Measurements from ENCODE around the gene RBM19. TPM values are rescaled to one million over a fixed set of nuclear protein-coding genes. Genes with fewer than 3 reads are reported as not detected.

RBM19 gene
- total RNA-seq, 1 experiment from 2014 or later: 61.7 TPM

DNA sequence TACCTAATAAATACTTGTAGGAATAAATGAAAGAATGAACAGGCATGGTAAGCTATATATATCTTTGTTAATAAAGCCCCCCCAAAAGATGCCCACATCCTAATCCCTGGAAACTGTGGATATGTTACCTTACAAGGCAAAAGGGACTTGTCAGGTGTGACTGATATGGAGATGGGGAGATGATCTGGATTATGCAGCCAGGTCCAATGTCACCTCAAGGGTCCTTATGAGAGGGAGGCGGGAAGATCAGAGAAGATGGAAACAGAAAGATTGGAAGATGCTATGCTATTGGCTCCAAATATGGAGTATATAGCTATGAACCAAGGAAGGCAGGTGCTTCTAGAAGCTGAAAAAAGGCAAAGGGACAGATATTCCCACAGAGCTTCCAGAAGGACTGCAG lies 3.4 kb downstream of the RBM19 start:
- no peaks in the 10 kb centered on the region for H3K27me3 ChIP-seq (ENCODE audit: low read length)
- CTCF ChIA-PET: no interaction called here
- no peak overlapping the region for H2AFZ ChIP-seq (ENCODE audit: low read length)
- peaks cover 33% of the 10 kb centered on the region for H3K36me3 ChIP-seq (ENCODE audit: low read depth, low read length)
- no peaks in the 10 kb centered on the region for H3K9me3 ChIP-seq (ENCODE audit: low read length)
- DNase-seq (no peak), ATAC-seq (no peak)
- BruUV-seq (replicated peaks): no TSS peak
- POLR2A ChIA-PET (ENCODE audit: unreplicated experiment): interaction anchor here (0.6 kb wide), 1 partner anchor 76 kb away, joined by 3 read pairs; no protein-coding TSS in a partner anchor
- H3K27ac ChIP-seq (ENCODE audit: low read length): no peak overlapping the region
- H3F3A ChIP-seq (ENCODE audit: low read length, unreplicated experiment): no peaks in the 10 kb centered on the region
- H3K9me2 ChIP-seq (replicated peaks; ENCODE audit: low read length): no peaks in the 10 kb centered on the region
- intact Hi-C loops (cut with micrococcal nuclease): no loop called here
- peaks cover 17% of the 10 kb centered on the region for H3K4me1 ChIP-seq (ENCODE audit: insufficient read depth, low read length)
- TF ChIP-seq EZH2phosphoT487 (IDR thresholded peaks at IDR 0.05; ENCODE audit: borderline replicate concordance, low read length) (no peak), EZH2 (IDR thresholded peaks at IDR 0.05; ENCODE audit: low read length, unreplicated experiment) (no peak)
- TF ChIP-seq, protein P1, sequence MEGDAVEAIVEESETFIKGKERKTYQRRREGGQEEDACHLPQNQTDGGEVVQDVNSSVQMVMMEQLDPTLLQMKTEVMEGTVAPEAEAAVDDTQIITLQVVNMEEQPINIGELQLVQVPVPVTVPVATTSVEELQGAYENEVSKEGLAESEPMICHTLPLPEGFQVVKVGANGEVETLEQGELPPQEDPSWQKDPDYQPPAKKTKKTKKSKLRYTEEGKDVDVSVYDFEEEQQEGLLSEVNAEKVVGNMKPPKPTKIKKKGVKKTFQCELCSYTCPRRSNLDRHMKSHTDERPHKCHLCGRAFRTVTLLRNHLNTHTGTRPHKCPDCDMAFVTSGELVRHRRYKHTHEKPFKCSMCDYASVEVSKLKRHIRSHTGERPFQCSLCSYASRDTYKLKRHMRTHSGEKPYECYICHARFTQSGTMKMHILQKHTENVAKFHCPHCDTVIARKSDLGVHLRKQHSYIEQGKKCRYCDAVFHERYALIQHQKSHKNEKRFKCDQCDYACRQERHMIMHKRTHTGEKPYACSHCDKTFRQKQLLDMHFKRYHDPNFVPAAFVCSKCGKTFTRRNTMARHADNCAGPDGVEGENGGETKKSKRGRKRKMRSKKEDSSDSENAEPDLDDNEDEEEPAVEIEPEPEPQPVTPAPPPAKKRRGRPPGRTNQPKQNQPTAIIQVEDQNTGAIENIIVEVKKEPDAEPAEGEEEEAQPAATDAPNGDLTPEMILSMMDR (conservative IDR thresholded peaks at IDR 0.05; ENCODE audit: low read depth, low read length): no peak
- H4K20me1 ChIP-seq (ENCODE audit: low read length): no peaks in the 10 kb centered on the region
- no peak overlapping the region for H3K4me2 ChIP-seq (ENCODE audit: low read length)
- peaks cover 38% of the 10 kb centered on the region for H3K79me2 ChIP-seq (ENCODE audit: low read length)
- no peak overlapping the region for H3K4me3 ChIP-seq (ENCODE audit: low read length)
- no peak overlapping the region for H3K9ac ChIP-seq (ENCODE audit: low read length)

DNA sequence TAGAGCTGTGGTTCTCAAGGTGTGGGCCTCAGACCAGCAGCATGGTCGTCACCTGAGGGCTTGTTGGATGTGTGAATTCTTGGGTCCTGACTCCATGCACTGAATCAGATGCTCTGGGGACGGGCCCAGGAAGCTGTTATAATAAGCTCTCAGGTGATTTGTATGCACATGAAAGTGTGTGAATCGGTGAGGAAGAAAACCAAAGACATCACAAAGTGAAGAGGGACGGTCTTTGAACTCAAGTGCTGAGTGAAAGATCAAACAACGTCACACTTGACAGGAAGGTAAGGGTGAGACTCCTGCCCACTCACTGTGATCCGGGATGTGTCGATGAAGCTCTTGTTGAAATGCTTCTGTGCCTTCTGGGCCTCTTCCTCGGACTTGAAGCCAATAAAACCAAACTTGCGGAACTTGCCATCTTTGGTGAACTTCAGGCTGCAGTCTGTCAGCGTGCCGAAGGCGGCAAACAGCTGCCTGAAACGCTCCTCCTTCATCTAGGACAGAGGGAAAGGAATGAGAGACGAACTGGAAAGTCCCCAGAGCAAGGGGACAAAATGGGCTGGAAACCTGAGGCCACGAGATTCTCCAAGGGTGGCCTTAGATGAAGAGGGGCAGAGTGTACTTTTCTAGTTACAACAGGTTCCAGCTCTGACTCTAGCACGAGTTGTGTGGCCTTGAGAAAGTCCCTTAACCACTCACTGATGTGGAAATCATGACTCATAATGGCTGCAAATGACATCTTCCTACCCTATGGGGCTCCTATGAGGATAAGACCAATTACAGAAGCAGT lies 4.0 kb downstream of the RBM19 start:
- POLR2A ChIA-PET (ENCODE audit: unreplicated experiment): no interaction called here
- Histone ChIP-seq H3K4me1 (ENCODE audit: insufficient read depth, low read length) (peaks cover 17% of the 10 kb centered on the region), H3K9ac (ENCODE audit: low read length) (no peak overlapping the region), H3K9me3 (ENCODE audit: low read length) (no peaks in the 10 kb centered on the region), H3K9me2 (replicated peaks; ENCODE audit: low read length) (no peaks in the 10 kb centered on the region), H3K4me3 (ENCODE audit: low read length) (no peak overlapping the region), H3K27me3 (ENCODE audit: low read length) (no peaks in the 10 kb centered on the region), H3K36me3 (ENCODE audit: low read depth, low read length) (peaks cover 36% of the 10 kb centered on the region), H3F3A (ENCODE audit: low read length, unreplicated experiment) (no peaks in the 10 kb centered on the region), H4K20me1 (ENCODE audit: low read length) (no peaks in the 10 kb centered on the region), H3K27ac (ENCODE audit: low read length) (no peak overlapping the region), H3K4me2 (ENCODE audit: low read length) (no peak overlapping the region), H2AFZ (ENCODE audit: low read length) (no peak overlapping the region), H3K79me2 (ENCODE audit: low read length) (peaks cover 38% of the 10 kb centered on the region)
- TF ChIP-seq EZH2phosphoT487 (IDR thresholded peaks at IDR 0.05; ENCODE audit: borderline replicate concordance, low read length) (no peak), EZH2 (IDR thresholded peaks at IDR 0.05; ENCODE audit: low read length, unreplicated experiment) (no peak)
- TF ChIP-seq, protein P1 (conservative IDR thresholded peaks at IDR 0.05; ENCODE audit: low read depth, low read length): no peak
- DNase-seq (peak; percentile 43), ATAC-seq (no peak)
- intact Hi-C loops (cut with micrococcal nuclease): no loop called here
- CTCF ChIA-PET: no interaction called here
- BruUV-seq (replicated peaks): no TSS peak

DNA sequence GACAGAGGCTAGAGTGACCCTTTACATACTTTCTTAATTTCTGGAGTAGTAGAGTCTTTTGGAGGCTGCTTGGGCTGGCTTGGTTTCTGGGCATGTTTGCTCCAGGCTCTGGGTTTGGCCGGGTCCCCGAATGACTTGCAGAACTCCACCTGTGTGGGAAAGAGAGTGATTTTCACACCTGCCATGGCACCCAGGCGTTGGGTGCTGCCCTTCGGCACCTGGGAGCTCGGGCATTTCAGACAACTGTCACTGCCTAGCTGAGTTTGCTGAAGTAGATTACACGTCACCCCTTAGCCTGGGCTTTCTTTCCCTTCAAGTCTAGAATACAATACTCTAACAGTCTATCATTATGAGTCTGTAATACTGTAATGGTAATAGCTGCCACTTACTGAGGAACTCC lies 6.1 kb downstream of the RBM19 start:
- Histone ChIP-seq H3K4me1 (ENCODE audit: insufficient read depth, low read length) (peaks cover 13% of the 10 kb centered on the region), H3K9ac (ENCODE audit: low read length) (no peak overlapping the region), H3K36me3 (ENCODE audit: low read depth, low read length) (peaks cover 48% of the 10 kb centered on the region), H3K9me2 (replicated peaks; ENCODE audit: low read length) (no peaks in the 10 kb centered on the region), H3K4me2 (ENCODE audit: low read length) (no peak overlapping the region), H3K9me3 (ENCODE audit: low read length) (no peaks in the 10 kb centered on the region), H3K27ac (ENCODE audit: low read length) (no peak overlapping the region), H4K20me1 (ENCODE audit: low read length) (no peaks in the 10 kb centered on the region), H3K79me2 (ENCODE audit: low read length) (peaks cover 28% of the 10 kb centered on the region), H2AFZ (ENCODE audit: low read length) (no peak overlapping the region), H3F3A (ENCODE audit: low read length, unreplicated experiment) (no peaks in the 10 kb centered on the region), H3K4me3 (ENCODE audit: low read length) (no peak overlapping the region), H3K27me3 (ENCODE audit: low read length) (no peaks in the 10 kb centered on the region)
- ATAC-seq (no peak), DNase-seq (no peak)
- TF ChIP-seq, protein P1 (conservative IDR thresholded peaks at IDR 0.05; ENCODE audit: low read depth, low read length): no peak
- TF ChIP-seq EZH2phosphoT487 (IDR thresholded peaks at IDR 0.05; ENCODE audit: borderline replicate concordance, low read length) (no peak), EZH2 (IDR thresholded peaks at IDR 0.05; ENCODE audit: low read length, unreplicated experiment) (no peak)
- BruUV-seq (replicated peaks): no TSS peak
- CTCF ChIA-PET: no interaction called here
- intact Hi-C loops (cut with micrococcal nuclease): no loop called here
- POLR2A ChIA-PET (ENCODE audit: unreplicated experiment): no interaction called here

All from PC-3 (cell line).